ENCODE results near the gene SMIM20.

Gene SMIM20

GRCh38 chr4:25913851-25914669, at the start of gene SMIM20:
Gene SMIM20, plus strand, starts transcription at chr4:25914220. Its CDS starts 94 bp downstream, at chr4:25914314.
- in situ Hi-C loops (cut with HindIII; ENCODE audit: low sequenced_read_pairs), result no loop called here

GRCh38 chr4:25865586-25865985, 48.4 kb upstream of the SMIM20 start:
- in situ Hi-C loops (cut with HindIII; ENCODE audit: low sequenced_read_pairs), result loop anchor here (10.0 kb wide), 1 partner anchor 59 kb away; no protein-coding TSS in a partner anchor

GRCh38 chr4:25866401-25866800, 47.6 kb upstream of the SMIM20 start:
- in situ Hi-C loops (cut with HindIII; ENCODE audit: low sequenced_read_pairs), result loop anchor here (10.0 kb wide), 1 partner anchor 58 kb away; no protein-coding TSS in a partner anchor

- in situ Hi-C loops (cut with HindIII; ENCODE audit: low sequenced_read_pairs), result loop anchor here (10.0 kb wide), 1 partner anchor 57 kb away; no protein-coding TSS in a partner anchor
These were observed 46.2 kb upstream of the SMIM20 start for GRCh38 chr4:25867781-25868294.

GRCh38 chr4:25870081-25870480, 43.9 kb upstream of the SMIM20 start:
- in situ Hi-C loops (cut with HindIII; ENCODE audit: low sequenced_read_pairs), result no loop called here

GRCh38 chr4:25872851-25873631, 41.0 kb upstream of the SMIM20 start:
- in situ Hi-C loops (cut with HindIII; ENCODE audit: low sequenced_read_pairs), result no loop called here

- in situ Hi-C loops (cut with HindIII; ENCODE audit: low sequenced_read_pairs), result no loop called here
These were observed 40.3 kb upstream of the SMIM20 start for GRCh38 chr4:25873632-25874129.

- in situ Hi-C loops (cut with HindIII; ENCODE audit: low sequenced_read_pairs), result no loop called here
These were observed 39.4 kb upstream of the SMIM20 start for GRCh38 chr4:25874655-25875054.

- in situ Hi-C loops (cut with HindIII; ENCODE audit: low sequenced_read_pairs), result no loop called here
These were observed 38.7 kb upstream of the SMIM20 start for GRCh38 chr4:25875281-25875745.

GRCh38 chr4:25878676-25879075, 35.3 kb upstream of the SMIM20 start:
- in situ Hi-C loops (cut with HindIII; ENCODE audit: low sequenced_read_pairs), result no loop called here

GRCh38 chr4:25879091-25879584, 34.9 kb upstream of the SMIM20 start:
- in situ Hi-C loops (cut with HindIII; ENCODE audit: low sequenced_read_pairs), result no loop called here

GRCh38 chr4:25879587-25879986, 34.4 kb upstream of the SMIM20 start:
- in situ Hi-C loops (cut with HindIII; ENCODE audit: low sequenced_read_pairs), result no loop called here

GRCh38 chr4:25879991-25880651, 33.9 kb upstream of the SMIM20 start:
- in situ Hi-C loops (cut with HindIII; ENCODE audit: low sequenced_read_pairs), result no loop called here

- in situ Hi-C loops (cut with HindIII; ENCODE audit: low sequenced_read_pairs), result no loop called here
These were observed 32.8 kb upstream of the SMIM20 start for GRCh38 chr4:25881193-25881592.

GRCh38 chr4:25882226-25882625, 31.8 kb upstream of the SMIM20 start:
- in situ Hi-C loops (cut with HindIII; ENCODE audit: low sequenced_read_pairs), result no loop called here

GRCh38 chr4:25883565-25883964, 30.5 kb upstream of the SMIM20 start:
- in situ Hi-C loops (cut with HindIII; ENCODE audit: low sequenced_read_pairs), result no loop called here

- in situ Hi-C loops (cut with HindIII; ENCODE audit: low sequenced_read_pairs), result no loop called here
These were observed 29.8 kb upstream of the SMIM20 start for GRCh38 chr4:25884031-25884782.

GRCh38 chr4:25888781-25889180, 25.2 kb upstream of the SMIM20 start:
- in situ Hi-C loops (cut with HindIII; ENCODE audit: low sequenced_read_pairs), result no loop called here

GRCh38 chr4:25889589-25890503, 24.2 kb upstream of the SMIM20 start:
- in situ Hi-C loops (cut with HindIII; ENCODE audit: low sequenced_read_pairs), result no loop called here
